Measurements from ENCODE around the gene SYNE1.

Gene SYNE1

DNA sequence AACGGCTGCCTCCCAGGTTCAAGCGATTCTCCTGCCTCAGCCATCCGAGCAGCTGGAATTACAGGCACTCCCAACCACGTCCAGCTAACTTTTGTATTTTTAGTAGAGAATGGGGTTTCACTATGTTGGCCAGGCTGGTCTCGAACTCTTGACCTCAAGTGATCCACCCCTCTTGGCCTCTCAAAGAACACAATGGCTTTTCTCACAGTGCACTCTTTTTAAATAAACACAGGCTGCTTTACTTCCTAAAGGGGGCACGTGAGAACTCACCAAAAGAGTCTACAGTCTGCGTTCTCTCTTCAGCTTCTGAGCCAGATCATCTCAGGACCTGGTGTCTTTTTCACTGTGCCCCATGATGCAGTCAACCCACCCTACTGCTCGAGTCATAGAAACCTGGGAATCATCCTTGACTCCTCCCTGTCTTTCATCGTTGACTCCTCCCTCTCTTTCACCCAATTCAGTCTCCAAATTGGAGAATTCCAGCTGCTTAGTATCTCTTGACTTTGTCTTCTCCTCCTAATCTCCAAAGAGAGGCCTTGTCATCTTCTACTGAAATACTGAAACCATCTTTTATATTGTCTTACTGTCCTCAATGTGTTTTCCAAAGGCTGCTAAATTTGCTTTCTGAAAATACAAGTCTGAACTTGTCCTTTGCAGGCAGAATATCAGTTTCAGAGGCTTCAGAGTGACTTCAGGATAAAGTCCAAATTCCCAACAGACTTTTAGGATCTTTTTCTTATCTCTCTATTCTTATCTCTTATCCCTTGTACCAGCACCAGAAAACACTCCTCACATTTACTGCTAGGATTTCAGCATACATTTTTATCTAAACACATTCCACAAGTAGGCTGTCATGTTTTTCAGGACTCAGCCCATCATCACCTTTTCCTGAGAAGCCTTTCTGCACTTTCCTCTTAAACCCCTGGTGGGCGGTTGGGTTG lies 323.4 kb downstream of the SYNE1 start:
- DNase-seq (ENCODE audit: low read depth) = no peak

GRCh38 chr6:152312434-152312833 lies 324.7 kb downstream of the SYNE1 start:
- no peak for DNase-seq (ENCODE audit: low read depth)

DNA sequence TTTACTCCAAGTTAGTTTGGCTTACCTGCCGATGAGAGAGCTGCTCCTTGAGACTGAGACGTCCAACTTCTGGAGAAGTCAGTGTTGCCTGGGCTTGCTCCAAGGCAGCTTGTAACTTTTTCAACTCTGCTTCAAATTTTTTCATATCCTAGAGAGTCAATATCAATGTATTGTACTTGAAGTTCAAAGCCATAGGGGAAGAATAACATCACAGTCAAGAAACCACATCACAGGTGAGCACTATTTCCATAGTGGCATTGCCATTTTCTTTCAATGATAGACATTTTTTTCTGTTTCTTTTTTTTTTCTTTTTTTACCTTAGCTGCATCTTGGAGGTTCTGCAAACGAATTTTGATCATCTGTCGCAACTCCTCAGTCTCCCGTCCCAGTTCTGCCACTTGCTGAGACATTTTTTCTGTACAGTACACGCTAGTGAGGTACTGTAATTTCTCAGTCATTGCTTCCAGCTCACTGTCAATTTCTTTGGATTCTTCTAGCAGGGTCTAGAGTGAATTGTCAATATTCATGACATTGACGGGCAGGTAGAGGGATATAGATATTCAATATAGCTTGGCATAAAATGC lies 326.7 kb downstream of the SYNE1 start:
- peak; percentile 3 for DNase-seq (ENCODE audit: low read depth)

GRCh38 chr6:152309648-152310047 lies 327.5 kb downstream of the SYNE1 start:
- DNase-seq (ENCODE audit: low read depth) = peak; percentile 39

DNA sequence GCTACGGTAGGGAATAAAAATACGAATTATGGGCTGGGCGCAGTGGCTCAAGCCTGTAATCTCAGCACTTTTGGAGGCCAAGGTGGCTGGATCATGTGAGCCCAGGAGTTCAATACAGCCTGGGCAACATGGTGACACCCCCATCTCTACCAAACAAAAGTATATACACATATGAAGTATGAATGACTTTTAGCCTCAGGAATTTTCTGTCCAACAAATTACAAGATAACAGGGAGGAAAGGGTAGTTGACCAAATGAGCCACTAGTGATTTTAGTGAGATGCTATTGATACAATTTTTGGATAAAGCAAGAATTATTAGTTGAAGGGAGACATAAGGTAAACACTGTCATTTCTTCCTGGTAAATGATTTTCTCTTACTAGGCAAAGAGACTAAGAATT lies 328.2 kb downstream of the SYNE1 start:
- no peak for DNase-seq (ENCODE audit: low read depth)

DNA sequence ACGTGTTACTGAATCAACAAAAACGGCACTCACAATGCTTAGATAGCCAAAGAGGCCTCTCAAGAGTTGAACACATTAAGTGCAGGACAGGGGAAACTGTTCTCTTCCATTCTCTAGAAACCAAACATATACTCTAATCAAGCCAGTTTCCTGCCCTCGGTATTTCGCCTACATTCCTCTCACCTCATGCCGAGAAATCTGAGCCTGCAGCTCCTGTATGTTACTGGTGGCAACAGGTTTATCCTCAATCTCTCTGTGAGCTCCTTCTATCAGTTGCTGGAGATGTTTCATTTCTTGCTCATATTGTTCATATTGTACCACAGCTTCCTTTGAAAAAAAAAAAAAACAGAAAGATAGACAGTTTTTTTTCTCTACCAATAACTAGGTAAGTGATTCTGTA lies 328.9 kb downstream of the SYNE1 start:
- DNase-seq (ENCODE audit: low read depth) = no peak

DNA sequence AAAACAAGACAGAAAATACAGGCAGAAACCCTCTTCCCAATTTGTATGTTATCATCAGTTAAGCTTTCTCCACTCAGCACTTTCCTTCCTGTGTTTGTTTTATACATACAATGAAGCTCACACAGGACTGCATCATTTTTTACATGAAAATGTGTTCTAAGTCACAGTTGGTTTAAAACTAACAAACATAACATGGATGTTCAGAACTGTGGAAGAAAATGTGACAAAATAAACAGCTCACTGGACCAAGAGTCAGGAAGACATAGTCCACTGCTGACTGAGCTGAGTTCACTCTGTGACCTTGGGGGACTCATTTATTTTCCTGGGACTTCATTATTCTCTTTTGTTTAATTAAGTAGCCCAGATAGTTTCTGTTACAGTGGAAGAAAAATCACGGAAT lies 331.5 kb downstream of the SYNE1 start:
- no peak for DNase-seq (ENCODE audit: low read depth)

GRCh38 chr6:152301765-152302568 lies 335.2 kb downstream of the SYNE1 start:
- DNase-seq (ENCODE audit: low read depth) = peak; percentile 85

DNA sequence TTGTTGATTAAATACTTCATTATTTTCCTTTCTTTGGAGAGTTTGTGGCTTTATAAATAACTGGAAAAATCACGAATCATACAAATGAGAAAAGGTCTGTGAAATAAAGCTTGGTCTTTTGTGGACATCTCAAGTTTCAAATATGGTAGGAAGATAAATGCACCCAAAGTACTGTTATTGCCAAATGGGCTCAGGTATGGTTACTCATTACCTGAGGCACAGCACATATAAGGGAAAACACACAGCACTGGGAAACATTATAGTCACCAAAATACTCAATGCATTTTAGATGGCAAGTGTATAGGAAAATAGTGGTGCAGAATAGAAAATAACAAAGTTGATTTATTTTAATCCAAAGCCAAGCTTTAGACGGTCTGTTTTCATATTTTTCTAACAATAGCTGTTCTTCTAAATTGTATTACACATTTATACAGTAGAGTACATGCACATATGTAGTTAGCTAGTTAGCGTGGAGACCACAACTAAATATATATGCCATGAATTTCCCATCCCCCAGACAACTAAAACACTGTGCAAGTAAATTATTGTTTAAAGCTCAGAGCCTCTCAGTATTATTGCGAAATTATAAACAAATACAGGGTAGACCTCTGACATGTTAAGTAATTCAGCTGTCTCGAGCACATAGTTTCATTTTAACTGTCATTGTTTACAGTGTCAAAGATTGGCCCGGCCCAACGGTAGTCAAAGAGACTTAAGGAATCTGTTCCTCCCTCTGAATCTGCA lies 336.0 kb downstream of the SYNE1 start:
- no peak for DNase-seq (ENCODE audit: low read depth)

DNA sequence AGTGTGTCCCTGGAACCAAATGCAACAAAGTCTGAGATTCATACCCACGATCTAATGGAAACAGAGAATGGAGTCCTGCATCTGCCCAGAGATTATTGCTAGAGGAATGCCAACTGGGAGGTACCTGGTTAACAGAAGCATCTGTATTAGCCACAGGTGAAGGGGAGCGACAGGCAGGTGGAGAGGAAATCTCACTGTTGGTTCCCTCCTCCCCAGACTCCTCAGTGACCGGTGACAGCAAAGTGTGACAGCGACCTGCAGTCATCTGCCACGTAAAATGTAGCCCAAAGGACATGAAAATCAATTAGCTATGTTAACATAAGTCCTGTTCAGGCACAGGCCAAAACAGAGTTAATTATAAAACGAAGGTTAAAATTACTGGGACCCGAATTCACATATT lies 336.6 kb downstream of the SYNE1 start:
- no peak for DNase-seq (ENCODE audit: low read depth)

- DNase-seq (ENCODE audit: low read depth) = no peak
Observed at GRCh38 chr6:152298848-152299735, 338.1 kb downstream of the SYNE1 start.

DNA sequence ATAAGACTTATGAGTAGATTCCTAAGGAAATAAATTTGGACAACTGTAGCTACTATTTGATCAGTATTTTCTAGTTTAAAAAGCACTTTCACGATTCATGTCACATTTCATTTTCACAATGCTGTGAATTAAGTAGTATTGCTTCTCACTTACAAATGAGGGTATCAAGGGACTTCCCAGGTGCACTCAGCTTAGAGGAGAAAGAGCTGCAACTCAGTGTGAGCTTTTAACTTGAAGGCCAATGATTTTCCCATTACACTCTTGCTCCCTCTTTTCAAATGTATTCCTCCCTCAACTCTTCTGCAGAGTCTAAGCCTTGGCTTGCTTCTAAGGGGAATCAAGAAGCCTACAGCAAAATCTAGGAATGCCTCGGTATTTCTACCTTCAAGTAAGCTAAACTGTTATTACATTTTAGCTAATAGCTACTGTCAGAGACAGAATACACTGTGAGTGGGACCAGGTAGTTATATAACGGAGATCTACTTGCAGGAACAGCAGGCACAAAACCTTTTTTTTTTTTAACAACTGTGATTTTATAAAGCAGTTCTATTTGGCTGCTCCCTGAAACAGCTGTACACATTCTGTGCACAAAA lies 339.0 kb downstream of the SYNE1 start:
- DNase-seq (ENCODE audit: low read depth) = no peak

- no peak for DNase-seq (ENCODE audit: low read depth)
Observed at GRCh38 chr6:152296648-152297376, 340.4 kb downstream of the SYNE1 start.

DNA sequence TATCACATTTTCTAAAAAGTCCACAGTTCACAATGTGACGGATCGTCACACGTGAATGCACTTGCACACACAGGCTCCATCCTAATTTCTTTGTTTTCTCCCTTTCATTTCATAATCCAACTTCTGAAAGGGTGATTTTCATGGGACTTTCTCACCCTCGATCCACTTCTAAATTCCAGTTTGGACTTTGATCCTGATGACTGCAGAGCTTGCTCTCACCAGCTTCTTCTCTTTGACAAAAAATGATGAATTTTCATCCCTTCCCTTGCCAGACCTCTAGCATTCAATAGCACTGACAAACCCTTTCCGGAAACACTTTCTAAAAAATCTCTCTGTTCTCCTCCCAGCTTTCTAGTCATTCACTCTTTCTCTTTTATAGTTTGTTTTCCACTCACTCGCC lies 341.2 kb downstream of the SYNE1 start:
- no peak for DNase-seq (ENCODE audit: low read depth)

- no peak for DNase-seq (ENCODE audit: low read depth)
Observed at GRCh38 chr6:152295346-152295745, 341.8 kb downstream of the SYNE1 start.

DNA sequence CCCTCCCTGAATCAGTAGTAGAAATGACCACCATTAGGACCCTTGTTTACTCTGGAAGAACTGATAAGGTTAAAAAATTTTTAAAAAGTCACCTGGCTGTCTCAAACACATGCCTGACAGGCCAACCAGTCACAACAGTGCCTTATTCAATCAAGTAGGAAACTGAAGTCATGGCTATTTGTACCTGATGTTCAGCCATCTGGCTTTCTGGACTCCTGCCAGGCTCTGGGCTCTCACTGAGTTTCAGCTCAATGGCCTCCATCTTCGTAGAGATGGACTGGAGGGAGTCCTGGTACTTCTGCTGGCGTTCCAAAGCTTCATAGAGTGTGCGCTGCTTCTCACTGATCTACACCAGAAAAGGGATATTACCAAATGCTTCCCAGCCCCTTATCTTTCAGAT lies 343.8 kb downstream of the SYNE1 start:
- DNase-seq (ENCODE audit: low read depth) = no peak

GRCh38 chr6:152292555-152292954 lies 344.6 kb downstream of the SYNE1 start:
- DNase-seq (ENCODE audit: low read depth) = no peak

- DNase-seq (ENCODE audit: low read depth) = no peak
Observed at GRCh38 chr6:152290693-152291092, 346.5 kb downstream of the SYNE1 start.

- no peak for DNase-seq (ENCODE audit: low read depth)
Observed at GRCh38 chr6:152277826-152278329, 359.3 kb downstream of the SYNE1 start.

DNA sequence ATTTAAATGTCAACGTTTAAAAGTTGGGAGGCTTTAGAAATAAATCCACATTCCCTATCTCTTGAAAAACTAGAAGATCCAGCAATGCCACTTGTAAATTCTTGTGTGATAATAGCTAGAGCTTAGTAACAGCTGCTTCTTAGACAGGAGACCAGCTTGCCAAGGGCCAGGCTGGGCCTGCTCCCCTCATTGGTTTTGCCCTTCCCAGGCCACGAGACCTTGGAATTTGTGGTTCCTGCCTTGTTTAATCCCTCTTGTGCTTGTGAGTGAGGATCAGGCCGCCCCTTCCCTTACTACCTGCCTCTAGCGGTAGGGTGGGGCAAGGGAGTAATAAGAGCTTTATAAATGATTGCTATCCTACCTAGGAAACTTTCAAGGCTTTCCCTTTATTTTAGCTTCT lies 363.5 kb downstream of the SYNE1 start:
- DNase-seq (ENCODE audit: low read depth) = no peak

Measured in stimulated activated CD4-positive, alpha-beta T cell treated with anti-CD3 and anti-CD28 coated beads, Interleukin-2, amount 100 ng/mL, for 4 hours (primary cell).